NCI-H1436 (cell line): ENCODE data around the gene STK33.

Experiments
- DNase-seq: peaks from one replicate; lab custom pipeline; 2025; lab: John Stamatoyannopoulos, UW

Gene STK33

DNA sequence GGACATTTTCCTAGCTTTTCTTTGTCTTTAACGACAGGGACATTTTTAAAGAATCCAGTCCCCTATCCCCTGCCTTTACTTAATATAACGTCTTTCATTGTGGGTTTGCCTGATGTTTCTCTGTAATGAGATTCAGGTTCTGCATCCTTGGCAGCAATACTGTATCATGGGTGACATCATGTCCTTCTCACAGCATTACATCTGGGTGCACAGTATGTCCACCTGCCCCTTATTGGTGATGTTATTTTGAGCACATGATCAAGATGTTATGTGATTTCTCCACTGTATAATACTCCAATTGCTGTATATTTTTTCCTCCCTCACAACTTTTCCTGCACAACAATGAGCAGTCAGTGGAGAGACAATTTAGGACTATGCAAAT, 9.7 kb upstream of the STK33 start:
- DNase-seq = no peak

- DNase-seq = no peak
Observed at GRCh38 chr11:8601376-8602133, 7.5 kb upstream of the STK33 start.

DNA sequence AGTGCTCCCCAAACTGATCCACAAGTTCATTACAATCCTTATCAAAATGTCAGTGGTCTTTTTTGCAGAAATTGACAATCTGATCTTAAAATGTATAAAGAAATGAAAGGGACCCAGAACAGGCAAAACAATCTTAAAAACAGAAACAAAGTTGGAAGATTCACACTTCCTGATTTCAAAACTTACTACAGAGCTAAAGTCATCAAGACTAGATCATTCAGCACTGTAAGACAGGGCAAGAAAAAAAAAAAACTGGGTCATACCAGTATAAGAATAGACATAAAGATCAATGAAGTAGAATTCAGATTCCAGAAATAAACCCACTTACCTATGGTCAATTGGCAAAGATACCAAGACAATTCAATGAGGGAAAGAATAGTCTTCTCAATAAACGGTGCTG, 4.5 kb upstream of the STK33 start:
- no peak for DNase-seq

- DNase-seq = peak; percentile 2
Observed at GRCh38 chr11:8597182-8597581, 3.2 kb upstream of the STK33 start.

GRCh38 chr11:8596504-8597046, 2.5 kb upstream of the STK33 start:
- no peak for DNase-seq

- DNase-seq = no peak
Observed at GRCh38 chr11:8593455-8593854, 573 bp downstream of the STK33 start.

DNA sequence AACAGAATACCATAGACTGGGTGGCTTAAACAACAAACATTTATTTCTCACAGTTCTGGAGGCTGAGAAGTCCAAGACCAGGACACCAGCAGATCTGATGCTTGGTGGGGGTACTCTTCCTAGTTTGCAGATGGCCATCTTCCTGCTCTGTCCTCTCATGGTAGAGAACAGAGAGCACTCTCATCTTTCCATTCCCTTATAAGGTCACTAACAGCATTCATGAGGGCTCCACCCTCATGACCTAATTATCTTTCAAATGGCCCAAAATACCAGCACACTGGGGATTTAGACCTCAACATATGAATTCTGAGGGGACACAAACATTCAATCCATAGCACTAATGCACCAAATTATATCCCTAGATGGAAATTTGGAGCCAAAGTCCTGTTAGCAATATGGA, 6.1 kb downstream of the STK33 start:
- DNase-seq = no peak

GRCh38 chr11:8586805-8587204, 7.2 kb downstream of the STK33 start:
- DNase-seq = no peak

DNA sequence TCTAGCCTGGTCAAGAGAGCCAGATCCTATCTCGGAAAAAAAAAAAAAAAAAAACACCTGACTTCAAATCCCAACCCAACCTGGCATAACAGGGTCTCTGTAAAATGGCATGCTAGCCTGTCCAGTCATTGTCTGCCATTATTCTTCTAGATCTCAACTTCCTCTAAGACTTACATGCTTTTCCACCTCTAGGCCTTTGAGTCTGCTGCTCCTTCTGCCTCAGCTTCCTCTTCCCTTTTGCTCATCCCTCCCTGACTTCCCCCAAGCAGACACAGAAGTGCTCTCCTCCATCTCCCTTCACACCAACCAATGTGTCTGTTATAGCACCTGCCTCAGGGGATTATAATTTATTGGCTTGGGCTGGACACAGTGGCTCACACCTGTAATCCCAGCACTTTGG, 7.8 kb downstream of the STK33 start:
- DNase-seq = no peak

- DNase-seq = no peak
Observed at GRCh38 chr11:8584511-8584910, 9.5 kb downstream of the STK33 start.

DNA sequence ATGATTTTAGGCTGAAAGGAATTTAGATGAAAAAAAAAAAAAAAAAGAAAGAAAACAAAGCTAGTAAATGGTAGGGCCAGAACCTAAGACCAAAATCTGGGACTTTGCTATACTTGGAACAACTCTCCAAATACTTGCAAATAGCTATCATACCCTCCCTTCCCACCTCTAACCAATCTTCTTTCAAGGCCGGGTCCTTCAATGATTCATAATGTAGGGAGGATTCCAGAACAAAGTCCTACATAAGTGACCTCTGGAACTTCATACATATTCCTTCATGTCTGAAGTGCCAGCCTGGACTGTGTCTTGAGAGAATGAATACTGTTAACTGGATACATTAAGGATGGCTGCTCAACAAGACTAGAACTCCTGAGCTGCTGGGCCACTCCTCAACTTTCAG, 9.9 kb downstream of the STK33 start:
- no peak for DNase-seq

DNA sequence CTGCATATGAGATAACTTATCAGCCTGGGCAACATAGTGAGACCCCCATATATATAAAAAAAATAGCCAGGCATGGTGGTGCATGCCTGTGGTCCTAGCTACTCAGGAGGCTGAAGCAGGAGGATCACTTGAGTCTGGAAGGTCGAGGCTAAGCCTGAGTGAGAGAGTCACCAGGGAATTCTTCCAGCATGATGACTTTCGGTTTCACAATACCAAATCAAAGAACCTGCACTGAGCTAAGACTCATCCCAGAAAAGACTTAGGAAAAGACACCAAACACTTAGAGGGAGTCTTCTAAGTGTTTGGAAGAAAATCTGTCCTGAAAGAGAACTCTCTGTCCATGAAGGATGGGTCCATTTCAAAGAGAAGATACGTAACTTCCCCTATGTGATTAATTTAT, 12.7 kb downstream of the STK33 start:
- DNase-seq = no peak

DNA sequence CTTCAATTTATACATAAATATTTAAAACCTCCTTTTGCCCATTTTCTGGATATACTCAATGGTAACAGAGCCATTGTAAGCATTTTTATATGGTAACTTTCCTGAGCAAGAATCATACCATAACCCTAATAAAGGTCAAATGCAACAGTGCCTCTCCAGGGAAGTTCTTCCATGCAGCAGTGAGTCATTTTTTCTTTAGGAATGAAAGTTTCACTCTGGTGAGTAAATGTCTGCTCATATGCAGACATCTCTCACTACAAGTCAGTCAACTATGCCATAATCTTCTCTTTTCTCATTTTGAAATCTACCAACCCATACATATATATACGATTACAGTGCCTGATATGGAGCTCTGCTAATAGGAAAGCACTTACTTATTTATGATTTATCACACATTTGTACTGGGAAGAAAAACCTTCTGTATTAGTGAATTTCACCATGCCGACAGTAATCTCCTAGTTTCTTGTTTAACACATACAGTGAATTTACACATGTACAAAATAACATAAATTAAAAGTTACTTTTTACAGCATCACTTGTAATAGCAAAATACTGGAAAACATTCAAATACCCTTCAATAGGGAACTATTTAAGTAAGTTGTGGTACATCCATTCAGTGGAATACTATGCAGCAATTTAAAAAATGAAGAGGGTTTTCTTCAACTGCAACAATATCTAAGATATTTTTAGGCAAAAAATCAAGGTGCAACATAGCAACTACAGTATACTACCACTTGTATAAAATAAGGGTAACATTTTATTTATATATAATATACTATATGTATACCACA, 16.0 kb downstream of the STK33 start:
- DNase-seq = no peak

DNA sequence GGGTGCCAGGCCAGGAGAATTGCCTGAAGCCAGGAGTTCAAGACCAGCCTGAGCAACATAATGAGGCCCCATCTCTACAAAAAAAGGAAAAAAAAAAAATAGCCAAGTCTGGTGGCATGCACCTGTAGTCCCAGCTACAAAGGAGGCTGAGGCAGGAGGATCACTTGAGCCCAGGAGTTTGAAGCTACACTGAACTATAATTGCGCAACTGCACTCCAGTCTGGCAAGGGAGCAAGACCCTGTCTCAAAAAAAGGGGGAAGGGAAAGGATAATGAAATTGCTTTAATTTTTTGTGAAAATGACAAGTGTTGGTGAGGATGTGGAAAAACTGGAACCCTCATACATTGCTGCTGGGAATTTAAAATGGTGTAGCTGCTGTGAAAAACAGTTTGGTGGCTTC, 19.2 kb downstream of the STK33 start:
- no peak for DNase-seq

DNA sequence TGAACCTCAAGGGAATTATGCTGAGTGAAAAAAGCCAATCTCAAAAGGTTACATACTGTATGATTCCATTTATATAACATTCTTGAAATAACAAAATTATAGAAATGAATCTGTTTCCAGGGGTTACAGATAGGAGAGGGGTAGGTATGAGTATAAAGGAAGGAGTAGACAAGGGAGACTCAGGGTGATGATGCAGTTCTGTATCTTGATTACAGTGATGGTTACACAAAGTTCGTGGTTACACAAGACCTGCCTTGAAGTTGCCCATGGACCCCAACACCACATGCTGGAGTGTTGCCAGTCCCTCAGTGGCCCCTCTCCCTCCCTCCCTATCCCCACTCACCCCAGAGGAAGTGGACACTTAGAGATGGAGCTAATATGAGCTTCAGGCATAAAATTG, 20.3 kb downstream of the STK33 start:
- no peak for DNase-seq

- DNase-seq = no peak
Observed at GRCh38 chr11:8567602-8568198, 26.3 kb downstream of the STK33 start.

DNA sequence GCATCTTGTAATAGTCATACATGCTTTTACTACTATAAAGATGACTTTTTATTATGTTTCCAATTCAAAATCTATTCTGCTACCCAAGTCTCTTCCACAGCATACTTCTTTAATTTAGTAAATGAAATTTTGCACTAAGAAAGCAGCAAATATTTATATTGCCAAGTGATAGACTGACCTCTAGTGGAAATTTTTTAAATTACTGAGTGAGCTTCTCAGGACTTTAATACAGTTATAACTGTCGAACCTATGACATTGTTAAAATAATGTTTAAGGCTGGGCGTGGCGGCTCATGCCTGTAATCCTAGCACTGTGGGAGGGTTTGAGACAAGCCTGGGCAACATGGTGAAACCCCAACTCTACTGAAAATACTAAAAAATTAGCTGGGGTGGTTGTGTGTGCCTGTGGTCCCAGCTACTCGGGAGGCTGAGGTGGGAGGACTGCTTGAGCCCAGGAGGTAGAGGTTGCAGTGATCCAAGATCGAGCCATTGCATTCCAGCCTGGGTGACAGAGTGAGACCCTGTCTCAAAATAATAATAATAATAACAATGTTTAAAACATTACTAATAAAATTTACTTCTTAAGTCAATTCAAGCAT, 27.3 kb downstream of the STK33 start:
- peak; percentile 45 for DNase-seq

GRCh38 chr11:8564526-8564925, 29.5 kb downstream of the STK33 start:
- no peak for DNase-seq

- no peak for DNase-seq
Observed at GRCh38 chr11:8561461-8561860, 32.6 kb downstream of the STK33 start.

- DNase-seq = no peak
Observed at GRCh38 chr11:8558436-8558835, 35.6 kb downstream of the STK33 start.

DNA sequence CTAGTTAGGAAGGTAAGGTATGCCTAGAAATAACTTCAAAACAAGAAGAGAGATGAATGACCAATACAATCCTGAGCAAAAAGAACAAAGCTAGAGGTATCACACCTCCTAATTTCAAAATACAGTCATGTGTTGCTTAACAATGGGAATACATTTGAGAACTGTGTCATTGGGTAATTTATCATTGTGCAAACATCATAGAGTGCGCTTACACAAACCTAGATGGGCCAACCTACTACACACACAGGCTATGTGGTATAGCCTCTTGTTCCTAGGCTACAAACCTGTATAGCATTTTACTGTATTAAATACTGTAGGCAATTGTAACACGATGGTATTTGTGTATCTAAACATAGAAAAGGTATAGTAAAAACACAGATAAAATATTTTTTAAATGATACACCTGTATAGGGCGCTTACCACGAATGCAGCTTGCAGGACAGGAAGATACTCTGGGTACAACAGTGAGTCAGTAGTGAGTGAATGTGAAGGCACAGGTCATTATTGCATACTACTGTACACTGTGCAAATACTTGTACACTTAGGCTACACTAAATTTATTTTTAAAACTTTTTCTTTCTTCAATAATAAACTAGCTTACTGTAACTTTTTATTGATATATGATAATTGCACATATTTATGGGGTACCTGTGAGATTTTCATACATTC, 48.2 kb downstream of the STK33 start:
- DNase-seq = no peak

DNA sequence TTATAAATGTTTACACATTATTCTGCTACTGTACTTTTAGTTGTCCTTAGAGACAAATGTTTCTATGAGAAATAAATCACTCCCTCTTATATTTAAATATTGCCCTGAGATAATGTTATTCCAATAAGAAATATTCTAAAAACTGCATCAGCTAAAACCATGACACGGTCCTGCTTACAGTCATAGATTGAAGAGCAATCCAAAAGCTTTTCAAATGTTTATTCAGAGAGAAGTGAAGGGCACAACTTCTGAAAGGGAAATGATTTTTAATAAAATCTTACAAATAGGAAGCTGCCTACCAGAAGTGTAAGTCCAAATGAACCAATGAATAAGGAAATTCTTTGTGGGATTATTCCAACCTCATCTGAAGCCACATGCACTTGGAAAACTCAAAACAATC, 49.2 kb downstream of the STK33 start:
- no peak for DNase-seq
